Activated naive CD4-positive, alpha-beta T cell treated with anti-CD3 and anti-CD28 coated beads, Interleukin-2, amount 10 ng/mL, durations not matched to agents 7 days and 5 days (primary cell): Measurements from ENCODE around the gene CD34.
"Not testable (repeated sequence)": the region's sequence is repeated elsewhere in the genome, so short reads cannot be mapped to it uniquely, and the experiment has no call there.

Source experiments
- CTCF ChIA-PET: fragments of 350-600 bp; sonication (Branson Sonifier 250); formaldehyde crosslinking; loops from one replicate; lab custom pipeline; 2021; ENCODE audit warnings: antibody characterized with exemption; lab: Charles Lee
- DNase-seq: peaks from one replicate; pipeline ENCODE4 v3.0.0-alpha.2; 2020
- H3K27ac Mint-ChIP-seq: one replicate; pipeline ENCODE4 v1.8.0; 2021; ENCODE audit warnings: mild to moderate bottlenecking, moderate library complexity, mixed read lengths
- H3K27me3 Mint-ChIP-seq: one replicate; pipeline ENCODE4 v1.8.0; 2021; ENCODE audit warnings: mild to moderate bottlenecking, mixed read lengths
- H3K36me3 Mint-ChIP-seq: one replicate; pipeline ENCODE4 v1.8.0; 2021; ENCODE audit warnings: mixed read lengths
- H3K4me1 Mint-ChIP-seq: one replicate; pipeline ENCODE4 v1.8.0; 2021; ENCODE audit warnings: mixed read lengths
- H3K4me3 Mint-ChIP-seq: one replicate; pipeline ENCODE4 v1.8.0; 2021; ENCODE audit warnings: mild to moderate bottlenecking, moderate library complexity, mixed read lengths
- H3K9me3 Mint-ChIP-seq: one replicate; pipeline ENCODE4 v1.8.0; 2021; ENCODE audit warnings: mixed read lengths

The CD34 gene

GRCh38 chr1:207885129-207886032, 25.5 kb downstream of the CD34 start:
- Mint-ChIP-seq H3K9me3 (no peaks in the 10 kb centered on the region), H3K4me3 (no peak overlapping the region), H3K27ac (peak overlapping the region; percentile 96), H3K4me1 (peaks cover 44% of the 10 kb centered on the region), H3K36me3 (no peaks in the 10 kb centered on the region), H3K27me3 (peaks cover 22% of the 10 kb centered on the region)
- DNase-seq: peak; percentile 81
- CTCF ChIA-PET: interaction anchor here (0.6 to 8.4 kb wide), 45 partner anchors 8 to 359 kb away, joined by 3 to 215 read pairs (median 6); partner anchors contain the start of gene PLXNA2

- CTCF ChIA-PET: interaction anchor here (0.7 to 8.4 kb wide), 43 partner anchors 8 to 360 kb away, joined by 3 to 215 read pairs (median 6); partner anchors contain the start of gene PLXNA2
- Mint-ChIP-seq H3K4me3 (peak overlapping the region; percentile 73), H3K9me3 (no peaks in the 10 kb centered on the region), H3K27ac (peak overlapping the region; percentile 96), H3K4me1 (peaks cover 45% of the 10 kb centered on the region), H3K27me3 (peaks cover 22% of the 10 kb centered on the region), H3K36me3 (no peaks in the 10 kb centered on the region)
- DNase-seq: no peak
Measured at GRCh38 chr1:207884266-207885029, 26.5 kb downstream of the CD34 start.

GRCh38 chr1:207883660-207884250, 27.2 kb downstream of the CD34 start:
- Mint-ChIP-seq H3K4me1 (peaks cover 52% of the 10 kb centered on the region), H3K36me3 (no peaks in the 10 kb centered on the region), H3K27ac (peak overlapping the region; percentile 96), H3K4me3 (peak overlapping the region; percentile 73), H3K27me3 (peaks cover 20% of the 10 kb centered on the region), H3K9me3 (no peaks in the 10 kb centered on the region)
- CTCF ChIA-PET: interaction anchor here (0.5 to 8.4 kb wide), 17 partner anchors 10 to 1923 kb away, joined by 3 to 215 read pairs (median 10); no protein-coding TSS in a partner anchor
- DNase-seq: peak; percentile 36

- H3K9me3 Mint-ChIP-seq: no peaks in the 10 kb centered on the region
- no peak for DNase-seq
- H3K4me1 Mint-ChIP-seq: peaks cover 52% of the 10 kb centered on the region
- H3K27ac Mint-ChIP-seq: peak overlapping the region; percentile 96
- CTCF ChIA-PET: interaction anchor here (0.8 to 8.4 kb wide), 10 partner anchors 13 to 116 kb away, joined by 3 to 215 read pairs (median 38); no protein-coding TSS in a partner anchor
- H3K27me3 Mint-ChIP-seq: peaks cover 16% of the 10 kb centered on the region
- H3K4me3 Mint-ChIP-seq: peak overlapping the region; percentile 73
- H3K36me3 Mint-ChIP-seq: no peaks in the 10 kb centered on the region
Measured at GRCh38 chr1:207883104-207883651, 27.7 kb downstream of the CD34 start.

DNA sequence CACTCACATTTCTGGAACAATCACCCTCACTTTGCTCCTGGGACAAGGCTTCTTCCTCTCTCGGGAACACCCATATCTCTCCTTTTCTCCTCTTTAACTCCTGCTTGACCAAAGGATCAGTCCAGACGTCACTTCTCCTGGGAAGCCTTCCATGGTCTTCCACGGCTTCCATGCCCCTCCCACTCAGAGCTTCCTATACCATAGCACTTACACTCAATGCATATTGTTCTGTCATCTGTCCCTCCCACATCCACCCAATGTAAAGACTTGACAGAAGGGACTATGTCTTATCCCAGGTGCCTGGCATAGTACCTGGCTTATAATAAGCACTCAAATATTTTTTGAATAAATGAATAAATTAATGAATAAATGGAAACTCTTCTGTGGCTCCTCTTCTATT, 28.2 kb downstream of the CD34 start:
- Mint-ChIP-seq H3K27ac (peak overlapping the region; percentile 96), H3K27me3 (peaks cover 16% of the 10 kb centered on the region), H3K36me3 (no peaks in the 10 kb centered on the region), H3K9me3 (no peaks in the 10 kb centered on the region), H3K4me1 (peaks cover 52% of the 10 kb centered on the region), H3K4me3 (peak overlapping the region; percentile 73)
- DNase-seq: no peak
- CTCF ChIA-PET: interaction anchor here (0.8 to 8.4 kb wide), 5 partner anchors 12 to 79 kb away, joined by 3 to 215 read pairs (median 51); no protein-coding TSS in a partner anchor

- Mint-ChIP-seq H3K4me1 (peaks cover 50% of the 10 kb centered on the region), H3K27ac (no peak overlapping the region), H3K4me3 (no peak overlapping the region), H3K9me3 (no peaks in the 10 kb centered on the region), H3K36me3 (no peaks in the 10 kb centered on the region), H3K27me3 (peaks cover 6% of the 10 kb centered on the region)
- CTCF ChIA-PET: no interaction called here
- DNase-seq: no peak
Measured at GRCh38 chr1:207878939-207879338, 32.0 kb downstream of the CD34 start.

- not testable (repeated sequence) for H3K9me3 Mint-ChIP-seq, DNase-seq, H3K36me3 Mint-ChIP-seq, H3K27me3 Mint-ChIP-seq, H3K27ac Mint-ChIP-seq, H3K4me3 Mint-ChIP-seq
- CTCF ChIA-PET: interaction anchor here (12.6 kb wide), 1 partner anchor 46 kb away, joined by 237 read pairs; no protein-coding TSS in a partner anchor
- peaks cover 52% of the 10 kb centered on the region for H3K4me1 Mint-ChIP-seq
Measured at GRCh38 chr1:207877914-207878313, 33.0 kb downstream of the CD34 start.

- H3K27me3 Mint-ChIP-seq: peaks cover 6% of the 10 kb centered on the region
- no peaks in the 10 kb centered on the region for H3K36me3 Mint-ChIP-seq
- no peak for DNase-seq
- CTCF ChIA-PET: interaction anchor here (0.5 to 12.6 kb wide), 8 partner anchors 8 to 122 kb away, joined by 3 to 237 read pairs (median 6); no protein-coding TSS in a partner anchor
- no peak overlapping the region for H3K4me3 Mint-ChIP-seq
- H3K27ac Mint-ChIP-seq: no peak overlapping the region
- H3K9me3 Mint-ChIP-seq: no peaks in the 10 kb centered on the region
- H3K4me1 Mint-ChIP-seq: peaks cover 56% of the 10 kb centered on the region
Measured at GRCh38 chr1:207876131-207876530, 34.8 kb downstream of the CD34 start.

GRCh38 chr1:207875532-207875931, 35.4 kb downstream of the CD34 start:
- no peaks in the 10 kb centered on the region for H3K36me3 Mint-ChIP-seq
- H3K4me3 Mint-ChIP-seq: no peak overlapping the region
- peaks cover 6% of the 10 kb centered on the region for H3K27me3 Mint-ChIP-seq
- no peak for DNase-seq
- peaks cover 62% of the 10 kb centered on the region for H3K4me1 Mint-ChIP-seq
- H3K27ac Mint-ChIP-seq: no peak overlapping the region
- H3K9me3 Mint-ChIP-seq: no peaks in the 10 kb centered on the region
- CTCF ChIA-PET: interaction anchor here (0.5 to 12.6 kb wide), 8 partner anchors 10 to 122 kb away, joined by 3 to 237 read pairs (median 8); no protein-coding TSS in a partner anchor

DNA sequence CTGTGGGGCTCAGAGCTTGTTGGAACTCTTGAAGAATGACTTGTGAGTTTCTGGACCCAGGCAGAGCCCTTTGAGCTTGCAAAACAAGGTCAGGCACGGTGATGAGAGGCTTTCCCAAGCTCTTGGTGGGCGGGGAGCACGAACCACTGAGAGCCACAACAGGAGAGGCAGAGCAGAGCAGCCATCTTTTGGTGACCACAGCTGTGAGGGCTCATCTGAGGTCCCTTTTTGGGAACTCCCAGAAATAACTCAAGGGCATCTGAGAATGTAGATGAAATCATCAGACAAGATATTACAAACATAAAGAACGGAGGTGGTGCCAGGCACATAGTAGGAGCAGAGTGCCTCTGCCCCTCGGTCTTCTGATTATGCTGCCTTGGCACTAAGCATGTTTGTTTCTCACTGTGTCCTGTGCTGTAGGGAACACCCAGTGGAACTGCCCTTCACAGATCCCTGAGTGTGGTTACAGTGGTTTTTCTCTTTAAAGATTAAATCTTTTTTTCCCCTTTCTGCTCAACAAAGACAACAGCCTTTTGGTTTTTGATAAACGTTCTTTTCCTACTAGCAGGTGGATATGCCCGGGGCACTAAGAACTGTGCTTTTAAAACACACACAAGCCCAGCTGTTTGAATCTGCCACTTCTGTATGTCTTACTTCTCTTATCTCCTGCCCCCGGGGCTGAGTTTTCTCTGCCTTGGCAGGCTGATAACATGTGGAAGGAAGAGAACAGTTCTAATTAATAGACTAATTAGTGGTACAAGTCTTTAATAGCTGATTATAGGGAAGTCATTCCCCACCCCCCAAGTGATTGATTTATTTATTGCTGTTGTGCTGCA, 37.7 kb downstream of the CD34 start:
- CTCF ChIA-PET: interaction anchor here (0.5 to 12.6 kb wide), 7 partner anchors 10 to 90 kb away, joined by 3 to 237 read pairs (median 6); no protein-coding TSS in a partner anchor
- H3K27ac Mint-ChIP-seq: peak overlapping the region; percentile 87
- peaks cover 67% of the 10 kb centered on the region for H3K4me1 Mint-ChIP-seq
- no peaks in the 10 kb centered on the region for H3K9me3 Mint-ChIP-seq
- H3K27me3 Mint-ChIP-seq: no peaks in the 10 kb centered on the region
- peak; percentile 57 for DNase-seq
- peak overlapping the region; percentile 55 for H3K4me3 Mint-ChIP-seq
- H3K36me3 Mint-ChIP-seq: peaks cover 1% of the 10 kb centered on the region

GRCh38 chr1:207872621-207873020, 38.3 kb downstream of the CD34 start:
- CTCF ChIA-PET: interaction anchor here (0.5 to 12.6 kb wide), 7 partner anchors 9 to 91 kb away, joined by 3 to 237 read pairs (median 6); no protein-coding TSS in a partner anchor

DNA sequence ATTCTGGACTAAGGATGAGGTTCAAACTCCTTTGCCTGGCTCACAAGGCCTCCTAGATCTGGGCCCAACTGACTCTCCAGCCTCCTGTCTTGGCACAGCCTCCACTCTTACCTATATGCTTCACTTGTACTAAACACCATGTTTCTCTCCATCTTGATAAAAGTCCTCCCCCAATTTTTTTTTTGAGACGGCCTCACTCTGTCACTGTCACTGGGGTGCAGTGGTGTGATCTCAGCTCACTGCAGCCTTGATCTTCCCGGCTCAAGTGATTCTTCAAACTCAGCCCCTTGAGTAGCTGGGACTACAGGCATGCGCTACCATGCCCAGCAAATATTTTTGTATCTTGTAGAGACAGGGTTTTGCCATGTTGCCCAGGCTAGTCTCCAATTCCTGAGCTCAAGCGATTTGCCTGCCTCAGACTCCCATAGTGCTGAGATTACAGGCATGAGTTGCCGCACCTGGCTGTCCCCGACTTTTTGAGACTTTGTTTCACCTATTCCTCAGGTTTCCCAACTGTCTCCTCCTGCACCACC, 39.7 kb downstream of the CD34 start:
- Mint-ChIP-seq H3K36me3 (peaks cover 19% of the 10 kb centered on the region), H3K27me3 (no peaks in the 10 kb centered on the region), H3K4me1 (peaks cover 79% of the 10 kb centered on the region), H3K4me3 (no peak overlapping the region), H3K27ac (no peak overlapping the region), H3K9me3 (no peaks in the 10 kb centered on the region)
- DNase-seq: no peak
- CTCF ChIA-PET: interaction anchor here (1.4 to 12.6 kb wide), 3 partner anchors 9 to 39 kb away, joined by 6 to 237 read pairs (median 141); no protein-coding TSS in a partner anchor

More at GRCh38 chr1:207872621-207873020, 38.3 kb downstream of the CD34 start:
- H3K4me3 Mint-ChIP-seq: no peak overlapping the region
- H3K4me1 Mint-ChIP-seq: peaks cover 70% of the 10 kb centered on the region
- no peak for DNase-seq
- no peaks in the 10 kb centered on the region for H3K9me3 Mint-ChIP-seq
- no peaks in the 10 kb centered on the region for H3K27me3 Mint-ChIP-seq
- H3K27ac Mint-ChIP-seq: peak overlapping the region; percentile 87
- peaks cover 6% of the 10 kb centered on the region for H3K36me3 Mint-ChIP-seq
